WTC11 (cell line): ENCODE measurements around the gene LDLRAD4. TPM values are rescaled to one million over a fixed set of nuclear protein-coding genes. Genes with fewer than 3 reads are reported as not detected.

ENCODE experiments used
- ATAC-seq: fragments of 200-7000 bp; cut with Tn5 transposase; 2 replicates; pipeline ENCODE4 v1.10.0; 2021; ENCODE audit warnings: mild to moderate bottlenecking, moderate library complexity
- CTCF ChIA-PET: fragments of 300-600 bp; sonication (Branson Sonifier 250); formaldehyde crosslinking; loops from one replicate; lab custom pipeline; 2021; ENCODE audit warnings: antibody characterized with exemption; lab: Charles Lee
- POLR2A ChIA-PET: fragments of 350-600 bp; sonication (Branson Sonifier 250); formaldehyde crosslinking; loops from one replicate; lab custom pipeline; 2021; ENCODE audit warnings: antibody characterized with exemption; lab: Charles Lee
- DNase-seq: peaks from one replicate; pipeline ENCODE4 v3.0.0; 2021; ENCODE audit warnings: low spot score
- H3K27ac Mint-ChIP-seq: 2 replicates; pipeline ENCODE4 v1.8.0; 2021; ENCODE audit warnings: mixed read lengths
- H3K27me3 Mint-ChIP-seq: 2 replicates; pipeline ENCODE4 v1.8.0; 2021; ENCODE audit warnings: low read depth, mild to moderate bottlenecking, moderate library complexity, mixed read lengths
- H3K36me3 Mint-ChIP-seq: 2 replicates; pipeline ENCODE4 v1.8.0; 2021; ENCODE audit warnings: mixed read lengths
- H3K4me1 Mint-ChIP-seq: 2 replicates; pipeline ENCODE4 v1.8.0; 2022; ENCODE audit warnings: mixed read lengths
- H3K4me3 Mint-ChIP-seq: 2 replicates; pipeline ENCODE4 v1.8.0; 2021; ENCODE audit warnings: mild to moderate bottlenecking, moderate library complexity, mixed read lengths
- H3K9me3 Mint-ChIP-seq: 2 replicates; pipeline ENCODE4 v1.8.0; 2021; ENCODE audit warnings: mixed read lengths
- AFF4 ChIP-seq: sonication (generic); formaldehyde crosslinking; IDR thresholded peaks from 2 replicates; pipeline ENCODE4 v1.8.1; 2023; ENCODE audit warnings: mild to moderate bottlenecking, missing genetic modification reagents, borderline replicate concordance
- CDX4 ChIP-seq: fragments of 250-450 bp; sonication (Bioruptor Pico); IDR thresholded peaks from 2 replicates; pipeline ENCODE4 v1.9.0; 2021; ENCODE audit warnings: moderate library complexity, mild to moderate bottlenecking, inconsistent platforms, borderline replicate concordance
- E2F5 ChIP-seq: sonication (generic); formaldehyde crosslinking; IDR thresholded peaks from 2 replicates; pipeline ENCODE4 v1.8.1; 2022; ENCODE audit warnings: mild to moderate bottlenecking, moderate library complexity, missing genetic modification reagents
- FOXJ3 ChIP-seq: sonication (generic); formaldehyde crosslinking; IDR thresholded peaks from 2 replicates; pipeline ENCODE4 v1.9.0; 2021; ENCODE audit warnings: missing genetic modification reagents, mild to moderate bottlenecking, borderline replicate concordance
- FOXP1 ChIP-seq: sonication (generic); formaldehyde crosslinking; IDR thresholded peaks from 2 replicates; pipeline ENCODE4 v1.8.0; 2022; ENCODE audit warnings: missing genetic modification reagents, mild to moderate bottlenecking, moderate library complexity, borderline replicate concordance
- GRHL2 ChIP-seq: fragments of 250-450 bp; sonication (Bioruptor Pico); IDR thresholded peaks from 2 replicates; pipeline ENCODE4 v1.8.0; 2022; ENCODE audit warnings: mild to moderate bottlenecking, moderate library complexity; ENCODE audit not compliant: insufficient replicate concordance, severe bottlenecking
- IRF1 ChIP-seq: sonication (generic); formaldehyde crosslinking; IDR thresholded peaks from 2 replicates; pipeline ENCODE4 v1.8.0; 2023; ENCODE audit warnings: missing genetic modification reagents
- MAX ChIP-seq: sonication (generic); formaldehyde crosslinking; IDR thresholded peaks from 2 replicates; pipeline ENCODE4 v1.8.0; 2022; ENCODE audit warnings: mild to moderate bottlenecking, missing genetic modification reagents
- MXD4 ChIP-seq: fragments of 250-450 bp; sonication (Bioruptor Pico); IDR thresholded peaks from 2 replicates; pipeline ENCODE4 v1.8.0; 2021; ENCODE audit warnings: mild to moderate bottlenecking, moderate library complexity, borderline replicate concordance
- NFE2L1 ChIP-seq: sonication (generic); formaldehyde crosslinking; IDR thresholded peaks from 2 replicates; pipeline ENCODE4 v1.8.1; 2023; ENCODE audit warnings: missing genetic modification reagents
- NFYB ChIP-seq: sonication (generic); formaldehyde crosslinking; conservative IDR thresholded peaks from 2 replicates; pipeline ENCODE4 v1.8.0; 2022; ENCODE audit warnings: low read depth, missing genetic modification reagents
- NR1H2 ChIP-seq: sonication (generic); formaldehyde crosslinking; IDR thresholded peaks from 2 replicates; pipeline ENCODE4 v1.9.0; 2021; ENCODE audit warnings: mild to moderate bottlenecking, moderate library complexity, missing genetic modification reagents
- OVOL2 ChIP-seq: fragments of 250-450 bp; sonication (Bioruptor Pico); IDR thresholded peaks from 2 replicates; pipeline ENCODE4 v1.9.0; 2021; ENCODE audit warnings: mild to moderate bottlenecking, borderline replicate concordance
- PRDM15 ChIP-seq: sonication (generic); formaldehyde crosslinking; IDR thresholded peaks from 2 replicates; pipeline ENCODE4 v1.8.0; 2022; ENCODE audit warnings: missing genetic modification reagents
- RELA ChIP-seq: sonication (generic); formaldehyde crosslinking; IDR thresholded peaks from 2 replicates; pipeline ENCODE4 v1.8.1; 2022; ENCODE audit warnings: missing genetic modification reagents, mild to moderate bottlenecking, borderline replicate concordance
- TP53 ChIP-seq: sonication (generic); formaldehyde crosslinking; IDR thresholded peaks from 2 replicates; pipeline ENCODE4 v1.8.1; 2023; ENCODE audit warnings: mild to moderate bottlenecking, missing genetic modification reagents
- USF1 ChIP-seq: sonication (generic); formaldehyde crosslinking; IDR thresholded peaks from 2 replicates; pipeline ENCODE4 v1.8.0; 2022; ENCODE audit warnings: mild to moderate bottlenecking, missing genetic modification reagents
- USF2 ChIP-seq: sonication (generic); formaldehyde crosslinking; IDR thresholded peaks from 2 replicates; pipeline ENCODE4 v1.8.1; 2023; ENCODE audit warnings: mild to moderate bottlenecking, missing genetic modification reagents, moderate library complexity
- ZNF121 ChIP-seq: sonication (generic); formaldehyde crosslinking; IDR thresholded peaks from 2 replicates; pipeline ENCODE4 v1.8.0; 2023; ENCODE audit warnings: missing genetic modification reagents
- ZNF219 ChIP-seq: sonication (generic); formaldehyde crosslinking; IDR thresholded peaks from 2 replicates; pipeline ENCODE4 v1.8.0; 2023; ENCODE audit warnings: missing genetic modification reagents, mild to moderate bottlenecking, borderline replicate concordance
- ZNF423 ChIP-seq: fragments of 250-450 bp; sonication (Bioruptor Pico); IDR thresholded peaks from 2 replicates; pipeline ENCODE4 v2.1.2; 2022; ENCODE audit warnings: mild to moderate bottlenecking, moderate library complexity
- total RNA-seq: library from RNA; stranded (reverse); gene quantifications from 3 replicates; pipeline ENCODE4 v1.2.3, GENCODE V29; 2021

The LDLRAD4 gene
- total RNA-seq, 1 experiment from 2014 or later, result 6.2 TPM

GRCh38 chr18:13500227-13500865, 281.8 kb downstream of the LDLRAD4 start (continued):
- no peak for TF ChIP-seq USF1 (CRISPR knock-in tag)
- TF ChIP-seq TP53 (CRISPR knock-in tag), result no peak
- TF ChIP-seq NFE2L1 (CRISPR knock-in tag), result no peak
- no peak for TF ChIP-seq ZNF219 (CRISPR knock-in tag)

GRCh38 chr18:13500869-13501542, 282.4 kb downstream of the LDLRAD4 start:
- Mint-ChIP-seq H3K9me3 (peaks cover 19% of the 10 kb centered on the region), H3K4me3 (peak overlapping the region; percentile 49), H3K27me3 (peaks cover 16% of the 10 kb centered on the region), H3K27ac (peak overlapping the region; percentile 71), H3K4me1 (peaks cover 50% of the 10 kb centered on the region), H3K36me3 (peaks cover 20% of the 10 kb centered on the region)
- POLR2A ChIA-PET, result interaction anchor here (1.0 kb wide), 1 partner anchor 317 kb away, joined by 3 read pairs; no protein-coding TSS in a partner anchor
- DNase-seq (no peak), ATAC-seq (peak; percentile 48)
- CTCF ChIA-PET, result interaction anchor here (1.3 to 1.5 kb wide), 2 partner anchors 285 to 342 kb away, joined by 4 to 5 read pairs; no protein-coding TSS in a partner anchor
- TF ChIP-seq MXD4 (CRISPR knock-in tag), result no peak
- TF ChIP-seq MAX, result no peak
- TF ChIP-seq FOXJ3, result no peak
- no peak for TF ChIP-seq IRF1
- no peak for TF ChIP-seq FOXP1
- TF ChIP-seq GRHL2 (CRISPR knock-in tag), result no peak
- TF ChIP-seq USF2, result no peak

GRCh38 chr18:13501543-13501887, 283.0 kb downstream of the LDLRAD4 start:
- Mint-ChIP-seq H3K4me1 (peaks cover 47% of the 10 kb centered on the region), H3K27me3 (peaks cover 16% of the 10 kb centered on the region), H3K27ac (peak overlapping the region; percentile 71), H3K36me3 (peaks cover 20% of the 10 kb centered on the region), H3K4me3 (peak overlapping the region; percentile 41; the same call in 1 of the 2 replicates), H3K9me3 (peaks cover 19% of the 10 kb centered on the region)
- POLR2A ChIA-PET, result no interaction called here
- CTCF ChIA-PET, result interaction anchor here (1.3 kb wide), 1 partner anchor 342 kb away, joined by 4 read pairs; no protein-coding TSS in a partner anchor
- no peak for ATAC-seq
- no peak for DNase-seq
- no peak for TF ChIP-seq CDX4 (CRISPR knock-in tag)
- TF ChIP-seq AFF4 (CRISPR knock-in tag), result no peak
- TF ChIP-seq TP53 (CRISPR knock-in tag), result no peak
- TF ChIP-seq RELA (CRISPR knock-in tag), result no peak
- no peak for TF ChIP-seq OVOL2
- TF ChIP-seq ZNF121 (CRISPR knock-in tag), result no peak
- no peak for TF ChIP-seq NR1H2 (CRISPR knock-in tag)
- no peak for TF ChIP-seq E2F5 (CRISPR knock-in tag)
- TF ChIP-seq ZNF423, result no peak
- no peak for TF ChIP-seq PRDM15 (CRISPR knock-in tag)
- TF ChIP-seq NFYB (CRISPR knock-in tag), result no peak
